GM12891 (cell line): ENCODE measurements around the gene CCDC33.

Experiments used
- PAX5 ChIP-seq: IDR thresholded peaks from 2 replicates; pipeline ENCODE4 v1.6.1; 2011; ENCODE audit warnings: low read length, moderate library complexity, mild to moderate bottlenecking; ENCODE audit not compliant: insufficient read depth, severe bottlenecking
- POLR2A ChIP-seq: IDR thresholded peaks from 2 replicates; pipeline ENCODE4 v1.6.1; 2011; ENCODE audit warnings: low read depth, low read length, control low read depth
- POLR2AphosphoS5 ChIP-seq: IDR thresholded peaks from 2 replicates; pipeline ENCODE4 v1.6.1; 2011; ENCODE audit warnings: low read depth, low read length, control low read depth
- TAF1 ChIP-seq: IDR thresholded peaks from 2 replicates; pipeline ENCODE4 v1.6.1; 2011; ENCODE audit warnings: low read depth, low read length, control low read depth

DNA sequence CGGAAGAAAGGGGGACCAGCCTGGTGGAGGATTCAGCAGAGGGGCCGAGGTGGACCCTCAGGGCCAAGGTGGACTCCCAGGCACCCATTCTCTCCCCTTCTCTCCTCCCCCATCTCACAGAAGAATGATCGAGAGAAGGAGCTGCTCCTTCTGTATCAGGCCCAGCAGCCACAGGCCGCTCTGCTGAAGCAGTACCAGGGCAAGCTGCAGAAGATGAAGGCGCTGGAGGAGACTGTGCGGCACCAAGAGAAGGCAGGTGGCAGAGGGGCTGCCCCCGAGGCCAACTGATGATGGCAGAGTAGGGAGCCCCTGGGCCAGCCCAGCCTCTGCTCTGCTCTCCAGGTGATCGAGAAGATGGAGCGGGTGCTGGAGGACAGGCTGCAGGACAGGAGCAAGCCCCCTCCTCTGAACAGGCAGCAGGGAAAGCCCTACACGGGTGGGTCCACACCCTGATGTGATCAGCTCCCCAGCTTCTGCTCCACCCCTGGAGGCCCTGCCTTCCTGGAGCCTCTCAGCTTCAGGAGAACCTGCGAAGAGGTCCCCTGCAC lies 94.8 kb downstream of the CCDC33 start:
- no peak for TF ChIP-seq POLR2A
- no peak for TF ChIP-seq TAF1
- TF ChIP-seq POLR2AphosphoS5 = no peak
- no peak for TF ChIP-seq PAX5
